Mucosa of stomach (tissue), 1 donor: ENCODE results near the gene GRN.
"Not testable (repeated sequence)": the region's sequence is repeated elsewhere in the genome, so short reads cannot be mapped to it uniquely, and the experiment has no call there.

ENCODE experiments used
- H3K27me3 ChIP-seq: one replicate; pipeline ENCODE4 v1.7.0; 2013; ENCODE audit warnings: mild to moderate bottlenecking, low read length; ENCODE audit not compliant: control insufficient read depth, insufficient read depth
- H3K36me3 ChIP-seq: one replicate; pipeline ENCODE4 v1.7.0; 2013; ENCODE audit warnings: low read length; ENCODE audit not compliant: control insufficient read depth, insufficient read depth
- H3K4me1 ChIP-seq: one replicate; pipeline ENCODE4 v1.7.0; 2013; ENCODE audit warnings: mild to moderate bottlenecking, low read length; ENCODE audit not compliant: control insufficient read depth, insufficient read depth
- H3K4me3 ChIP-seq: one replicate; pipeline ENCODE4 v1.7.0; 2013; ENCODE audit warnings: low read length
- H3K9ac ChIP-seq: one replicate; pipeline ENCODE4 v1.7.0; 2013; ENCODE audit warnings: mild to moderate bottlenecking, low read length, moderate library complexity
- H3K9me3 ChIP-seq: one replicate; pipeline ENCODE4 v1.7.0; 2013; ENCODE audit warnings: mild to moderate bottlenecking, low read length, moderate library complexity; ENCODE audit not compliant: control insufficient read depth
- donor health status: Pancreatic carcinoma.

GRN gene

GRCh38 chr17:44324092-44324570 is 21.0 kb upstream of the GRN start:
- H3K9me3 ChIP-seq, result no peaks in the 10 kb centered on the region
- peaks cover 12% of the 10 kb centered on the region for H3K4me1 ChIP-seq
- H3K9ac ChIP-seq, result peak overlapping the region; percentile 74
- peaks cover 8% of the 10 kb centered on the region for H3K36me3 ChIP-seq
- H3K27me3 ChIP-seq, result no peaks in the 10 kb centered on the region
- peak overlapping the region; percentile 84 for H3K4me3 ChIP-seq

GRCh38 chr17:44324571-44325275 is 20.4 kb upstream of the GRN start, which contains the start of gene SLC25A39:
TSS of gene SLC25A39 (minus strand) at chr17:44324823. CDS start at chr17:44323562, 1,261 bp downstream.
- Histone ChIP-seq H3K27me3 (no peaks in the 10 kb centered on the region), H3K9ac (peak within 1 kb of the TSS; percentile 74), H3K4me3 (peak within 1 kb of the TSS; percentile 84), H3K4me1 (peaks cover 12% of the 10 kb centered on the region), H3K9me3 (no peaks in the 10 kb centered on the region), H3K36me3 (peaks cover 8% of the 10 kb centered on the region)

- Histone ChIP-seq H3K4me1 (peaks cover 17% of the 10 kb centered on the region), H3K36me3 (no peaks in the 10 kb centered on the region), H3K9me3 (no peaks in the 10 kb centered on the region), H3K27me3 (no peaks in the 10 kb centered on the region), H3K4me3 (no peak overlapping the region), H3K9ac (peak overlapping the region; percentile 28)
Measured at GRCh38 chr17:44326861-44327444, 18.1 kb upstream of the GRN start.

GRCh38 chr17:44327715-44328449 is 17.2 kb upstream of the GRN start:
- Histone ChIP-seq H3K36me3 (no peaks in the 10 kb centered on the region), H3K4me3 (no peak overlapping the region), H3K4me1 (peaks cover 17% of the 10 kb centered on the region), H3K9me3 (no peaks in the 10 kb centered on the region), H3K27me3 (no peaks in the 10 kb centered on the region), H3K9ac (no peak overlapping the region)

- not testable (repeated sequence) for H3K9ac ChIP-seq, H3K9me3 ChIP-seq, H3K27me3 ChIP-seq, H3K4me3 ChIP-seq, H3K36me3 ChIP-seq
- H3K4me1 ChIP-seq, result peaks cover 12% of the 10 kb centered on the region
Measured at GRCh38 chr17:44329516-44329915, 15.6 kb upstream of the GRN start.

GRCh38 chr17:44330263-44330662 is 14.8 kb upstream of the GRN start:
- not testable (repeated sequence) for H3K4me3 ChIP-seq, H3K9ac ChIP-seq, H3K4me1 ChIP-seq, H3K27me3 ChIP-seq, H3K36me3 ChIP-seq, H3K9me3 ChIP-seq

GRCh38 chr17:44331249-44331760 is 13.8 kb upstream of the GRN start:
- H3K9me3 ChIP-seq, result no peaks in the 10 kb centered on the region
- H3K4me3 ChIP-seq, result no peak overlapping the region
- H3K4me1 ChIP-seq, result peaks cover 9% of the 10 kb centered on the region

GRCh38 chr17:44333371-44333770 is 11.7 kb upstream of the GRN start:
- Histone ChIP-seq H3K4me1 (peaks cover 4% of the 10 kb centered on the region), H3K9me3 (no peaks in the 10 kb centered on the region), H3K27me3 (peaks cover 3% of the 10 kb centered on the region)

More at GRCh38 chr17:44331249-44331760, 13.8 kb upstream of the GRN start:
- Histone ChIP-seq H3K36me3 (no peaks in the 10 kb centered on the region), H3K27me3 (peaks cover 3% of the 10 kb centered on the region), H3K9ac (no peak overlapping the region)

GRCh38 chr17:44334315-44334714 is 10.8 kb upstream of the GRN start:
- Histone ChIP-seq H3K27me3 (peaks cover 3% of the 10 kb centered on the region), H3K4me3 (no peak overlapping the region), H3K9me3 (no peaks in the 10 kb centered on the region), H3K4me1 (peaks cover 4% of the 10 kb centered on the region), H3K9ac (no peak overlapping the region), H3K36me3 (no peaks in the 10 kb centered on the region)

More at GRCh38 chr17:44333371-44333770, 11.7 kb upstream of the GRN start:
- Histone ChIP-seq H3K36me3 (no peaks in the 10 kb centered on the region), H3K4me3 (no peak overlapping the region), H3K9ac (no peak overlapping the region)

GRCh38 chr17:44334727-44335126 is 10.4 kb upstream of the GRN start:
- Histone ChIP-seq H3K9me3 (no peaks in the 10 kb centered on the region), H3K36me3 (no peaks in the 10 kb centered on the region), H3K4me3 (no peak overlapping the region), H3K4me1 (peaks cover 4% of the 10 kb centered on the region), H3K9ac (no peak overlapping the region), H3K27me3 (peaks cover 3% of the 10 kb centered on the region)

- Histone ChIP-seq H3K9ac (no peak overlapping the region), H3K4me1 (peaks cover 4% of the 10 kb centered on the region), H3K27me3 (peaks cover 3% of the 10 kb centered on the region), H3K9me3 (no peaks in the 10 kb centered on the region), H3K36me3 (no peaks in the 10 kb centered on the region), H3K4me3 (no peak overlapping the region)
Measured at GRCh38 chr17:44335564-44335963, 9.5 kb upstream of the GRN start.

GRCh38 chr17:44335968-44336367 is 9.1 kb upstream of the GRN start:
- Histone ChIP-seq H3K27me3 (peaks cover 3% of the 10 kb centered on the region), H3K4me3 (no peak overlapping the region), H3K36me3 (no peaks in the 10 kb centered on the region), H3K9ac (no peak overlapping the region), H3K9me3 (no peaks in the 10 kb centered on the region), H3K4me1 (peaks cover 4% of the 10 kb centered on the region)
